MG63 (cell line): ENCODE results near the gene INIP. TPM values are rescaled to one million over a fixed set of nuclear protein-coding genes. Genes with fewer than 3 reads are reported as not detected.
"Not testable (repeated sequence)": the region's sequence is repeated elsewhere in the genome, so short reads cannot be mapped to it uniquely, and the experiment has no call there.

Source experiments
- DNase-seq: peaks from one replicate; pipeline ENCODE4 v3.0.0-alpha.2; 2020
- H3K27me3 ChIP-seq: fragments of 250-450 bp; sonication (Bioruptor Pico); 2 replicates; pipeline ENCODE4 v1.5.1; 2020; ENCODE audit warnings: mild to moderate bottlenecking, moderate library complexity
- H3K36me3 ChIP-seq: fragments of 250-450 bp; sonication (Bioruptor Pico); 2 replicates; pipeline ENCODE4 v1.5.1; 2020; ENCODE audit warnings: mild to moderate bottlenecking, moderate library complexity
- H3K4me3 ChIP-seq: fragments of 250-450 bp; sonication (Bioruptor Pico); 2 replicates; pipeline ENCODE4 v1.5.1; 2020; ENCODE audit warnings: mild to moderate bottlenecking, moderate library complexity
- H3K9me3 ChIP-seq: fragments of 250-450 bp; sonication (Bioruptor Pico); 2 replicates; pipeline ENCODE4 v1.5.1; 2020; ENCODE audit warnings: mild to moderate bottlenecking, moderate library complexity
- total RNA-seq: library from RNA; depleted of rRNA; stranded (reverse); fragments of >200 nt; shearing (Covaris generic); gene quantifications from 2 replicates; pipeline ENCODE4 v1.2.3, GENCODE V29; 2014; ENCODE audit warnings: low replicate concordance

The INIP gene
- total RNA-seq, 1 experiment from 2014 or later = 18.0 TPM

DNA sequence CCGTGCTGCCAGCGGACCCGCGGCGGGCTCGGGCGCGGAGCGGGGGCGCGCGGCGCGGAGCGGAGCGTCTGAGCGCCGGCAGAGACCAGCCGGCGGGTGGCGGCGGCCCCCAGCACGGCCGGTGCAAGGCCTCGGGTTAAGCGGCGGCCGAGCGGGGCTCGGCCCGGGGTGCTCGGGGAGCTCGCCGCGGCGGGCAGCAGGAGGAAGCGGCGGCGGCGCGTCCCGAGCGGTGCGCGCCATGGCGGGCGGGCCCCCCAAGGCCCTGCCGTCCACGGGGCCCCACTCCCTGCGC, 32.8 kb upstream of the INIP start:
- Histone ChIP-seq H3K4me3 (peak overlapping the region; percentile 77), H3K9me3 (no peaks in the 10 kb centered on the region), H3K36me3 (no peaks in the 10 kb centered on the region), H3K27me3 (no peaks in the 10 kb centered on the region)
- DNase-seq = no peak

DNA sequence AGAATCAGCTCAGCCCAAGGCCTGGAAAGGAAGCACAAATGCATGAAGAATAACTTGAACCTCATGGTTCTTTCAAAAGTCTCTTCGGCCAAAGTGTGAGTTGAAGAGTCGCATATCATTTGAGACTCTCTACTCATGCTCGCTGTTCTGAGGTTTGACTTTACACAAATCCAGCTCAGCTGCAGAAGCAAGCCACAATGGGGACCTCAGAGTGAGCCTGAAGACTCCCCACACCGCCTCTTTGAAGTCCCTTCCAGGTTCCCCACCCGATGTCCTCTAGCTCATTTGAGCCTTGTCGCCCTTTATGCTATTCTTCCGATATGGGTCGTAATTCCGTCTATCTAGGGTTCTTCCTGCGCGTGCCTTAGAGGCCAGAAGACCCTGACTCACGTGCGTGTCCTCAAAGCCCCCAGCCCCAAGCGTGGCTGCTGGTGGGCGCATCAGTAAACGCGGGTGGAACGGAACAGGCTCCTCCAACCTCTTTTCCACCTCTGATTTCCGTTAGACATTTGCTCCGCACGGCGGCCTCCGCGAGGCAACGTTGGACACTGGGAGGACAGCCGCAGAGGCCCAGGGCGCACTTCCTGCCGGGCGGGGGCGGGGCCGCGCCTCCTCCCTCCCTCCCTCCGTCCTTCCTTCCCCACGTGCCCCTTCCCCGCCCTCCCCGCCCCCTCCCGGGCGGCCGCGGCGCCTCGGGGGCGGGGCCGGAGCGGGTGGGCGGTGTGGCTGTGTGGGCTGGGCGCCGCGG, 32.3 kb upstream of the INIP start, which contains the start of gene SNX30:
TSS of gene SNX30 (plus strand) at position 745 of the 748 bp plus-strand sequence. CDS start 242 bp downstream, outside the sequence.
- Histone ChIP-seq H3K36me3 (no peaks in the 10 kb centered on the region), H3K9me3 (no peaks in the 10 kb centered on the region), H3K4me3 (peak within 1 kb of the TSS; percentile 77), H3K27me3 (no peaks in the 10 kb centered on the region)
- DNase-seq = peak; percentile 93

DNA sequence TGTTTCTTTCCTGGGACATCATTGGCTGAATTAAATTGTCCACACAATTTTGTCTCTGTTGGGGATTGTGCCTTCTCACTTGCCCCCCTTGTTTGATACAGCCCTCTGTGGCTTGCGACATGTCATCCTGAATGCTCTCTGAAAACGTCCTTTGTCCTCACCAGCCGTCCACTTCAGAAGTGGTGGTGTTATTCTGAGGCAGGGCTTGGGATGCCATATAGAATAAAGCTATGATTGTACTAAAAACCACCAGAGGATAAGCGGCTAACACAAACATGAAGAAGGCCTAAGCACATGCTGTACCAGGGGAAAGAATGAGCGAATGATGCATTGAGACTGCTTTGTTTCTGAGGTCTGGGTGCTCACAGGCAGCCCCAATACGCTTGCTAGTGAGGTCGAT, 29.2 kb upstream of the INIP start:
- Histone ChIP-seq H3K4me3 (no peak overlapping the region), H3K27me3 (no peaks in the 10 kb centered on the region), H3K36me3 (no peaks in the 10 kb centered on the region), H3K9me3 (no peaks in the 10 kb centered on the region)
- DNase-seq = no peak

DNA sequence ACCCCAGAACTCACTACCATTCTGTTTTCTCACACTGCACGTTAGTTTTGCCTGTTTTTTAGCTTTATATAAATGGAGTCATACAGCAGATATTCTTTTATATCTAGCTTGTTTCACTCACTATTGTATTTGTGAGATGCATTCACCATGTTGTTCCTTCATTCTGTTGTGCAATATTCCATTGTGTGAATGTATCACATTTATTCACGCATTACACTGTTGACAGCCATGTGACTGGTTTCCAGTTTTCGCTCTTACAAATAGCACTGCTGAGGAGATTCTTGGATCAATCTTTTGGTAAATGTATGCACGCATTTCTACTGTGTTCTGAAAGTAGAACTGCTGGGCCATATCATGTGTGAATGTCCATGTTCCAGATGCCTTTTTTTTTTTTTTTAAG, 26.3 kb upstream of the INIP start:
- no peak overlapping the region for H3K4me3 ChIP-seq
- H3K36me3 ChIP-seq = no peaks in the 10 kb centered on the region
- H3K27me3 ChIP-seq = no peaks in the 10 kb centered on the region
- no peaks in the 10 kb centered on the region for H3K9me3 ChIP-seq
- DNase-seq = no peak

DNA sequence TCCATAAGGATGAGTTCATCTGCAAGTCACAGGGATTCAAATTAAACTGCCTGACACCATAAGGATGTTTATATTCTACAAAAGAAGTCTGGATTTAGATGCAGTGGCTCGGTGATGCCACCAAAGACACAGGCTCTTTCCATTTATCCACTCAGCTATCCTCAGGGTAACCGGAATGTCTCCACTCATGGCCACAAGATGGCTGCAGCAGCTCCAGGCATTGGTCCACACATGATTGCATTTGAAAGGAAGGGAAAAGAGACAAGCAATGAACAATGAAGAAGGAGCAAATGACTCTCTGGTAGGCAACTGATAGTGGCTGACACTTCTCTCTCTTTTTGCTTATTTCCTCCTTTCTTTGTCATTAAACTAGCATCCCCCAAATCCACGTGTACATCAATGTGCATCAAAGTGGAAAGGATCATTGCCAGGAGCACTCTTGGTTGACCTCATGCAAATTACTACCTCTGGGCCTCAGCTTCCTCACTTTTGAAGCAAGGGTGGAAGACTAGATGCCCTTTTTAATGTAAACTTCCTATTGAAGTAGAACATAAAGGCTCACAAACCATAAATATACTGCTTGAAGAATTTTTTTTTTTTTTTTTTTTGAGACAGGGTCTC, 25.4 kb upstream of the INIP start:
- H3K9me3 ChIP-seq = no peaks in the 10 kb centered on the region
- no peaks in the 10 kb centered on the region for H3K36me3 ChIP-seq
- no peak for DNase-seq
- H3K4me3 ChIP-seq = no peak overlapping the region
- H3K27me3 ChIP-seq = no peaks in the 10 kb centered on the region

DNA sequence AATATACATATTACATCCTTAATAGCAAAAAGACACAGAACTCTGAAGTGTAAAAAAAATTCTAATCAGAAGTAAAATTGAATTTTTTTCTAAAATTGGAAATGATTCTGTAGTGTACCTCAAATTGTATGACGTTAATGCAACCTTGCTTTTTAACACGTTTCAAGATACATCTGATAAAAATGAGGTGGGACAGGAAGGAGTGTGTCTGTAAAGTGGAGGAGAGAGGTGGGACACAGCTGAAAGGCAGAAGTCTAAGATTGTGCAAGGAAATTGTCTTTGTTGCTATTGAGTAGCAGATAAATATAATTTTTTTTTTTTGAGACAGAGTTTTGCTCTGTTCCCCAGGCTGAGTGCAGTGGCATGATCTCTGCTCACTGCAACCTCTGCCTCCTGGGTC, 17.0 kb upstream of the INIP start:
- no peak overlapping the region for H3K4me3 ChIP-seq
- H3K27me3 ChIP-seq = no peaks in the 10 kb centered on the region
- DNase-seq = no peak
- H3K9me3 ChIP-seq = no peaks in the 10 kb centered on the region
- no peaks in the 10 kb centered on the region for H3K36me3 ChIP-seq

DNA sequence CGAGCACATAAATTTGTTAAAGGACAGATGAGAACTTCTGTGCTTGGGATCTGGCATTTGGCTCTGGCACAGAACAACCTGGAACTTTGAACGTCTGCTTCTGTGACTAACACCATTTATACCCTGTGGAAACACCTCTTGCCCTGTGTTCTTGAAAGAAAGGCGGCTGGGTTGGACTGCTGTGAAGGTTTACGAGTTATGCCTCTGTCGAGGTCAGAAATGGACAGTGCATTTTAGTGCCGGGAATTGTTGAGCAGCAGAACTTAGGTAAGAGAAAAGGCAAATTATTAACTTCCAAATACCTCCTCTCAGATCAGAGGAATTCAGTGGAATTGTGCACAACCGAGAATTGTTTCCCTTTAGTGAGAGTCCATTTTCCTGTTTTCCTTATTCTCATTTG, 14.1 kb upstream of the INIP start:
- DNase-seq = no peak
- Histone ChIP-seq H3K36me3 (no peaks in the 10 kb centered on the region), H3K9me3 (no peaks in the 10 kb centered on the region), H3K4me3 (no peak overlapping the region), H3K27me3 (no peaks in the 10 kb centered on the region)

DNA sequence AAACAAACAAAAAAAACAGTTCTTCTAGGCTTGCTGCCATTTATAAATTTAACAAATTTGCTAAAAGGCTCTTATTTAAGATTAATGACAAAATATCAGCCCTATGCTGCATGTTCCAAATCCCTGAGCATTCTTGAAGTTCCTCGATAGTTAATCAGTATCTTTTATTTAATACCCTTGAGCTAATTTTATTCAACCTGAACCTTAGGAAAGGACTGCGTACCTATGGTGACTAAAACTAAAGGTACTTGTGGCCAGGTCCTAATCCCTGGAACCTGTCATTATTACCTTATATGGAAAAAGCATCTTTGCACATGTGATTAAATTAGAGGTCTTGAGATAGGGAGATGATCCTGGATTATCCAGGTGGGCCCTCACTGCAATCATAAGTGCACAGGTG, 10.5 kb upstream of the INIP start:
- H3K4me3 ChIP-seq = no peak overlapping the region

DNA sequence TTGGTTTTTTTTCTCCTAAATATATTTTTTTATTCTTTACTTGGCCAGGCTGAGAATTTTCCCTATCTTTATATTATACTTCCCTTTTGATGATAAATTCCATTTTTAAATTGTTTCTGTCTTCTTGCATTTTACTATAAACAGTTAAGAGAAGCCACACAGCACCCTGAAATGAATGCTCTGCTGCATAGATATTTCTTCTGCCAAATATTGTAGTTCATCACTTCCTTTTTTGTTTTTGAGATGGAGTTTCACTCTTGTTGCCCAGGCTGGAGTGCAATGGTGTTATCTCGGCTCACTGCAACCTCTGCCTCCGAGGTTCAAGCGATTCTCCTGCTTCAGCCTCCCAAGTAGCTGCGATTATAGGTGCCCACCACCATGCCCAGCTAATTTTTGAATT, 8.5 kb upstream of the INIP start:
- no peaks in the 10 kb centered on the region for H3K9me3 ChIP-seq
- H3K27me3 ChIP-seq = no peaks in the 10 kb centered on the region
- H3K36me3 ChIP-seq = no peaks in the 10 kb centered on the region
- no peak for DNase-seq
- H3K4me3 ChIP-seq = no peak overlapping the region

More for the DNA sequence above, 10.5 kb upstream of the INIP start:
- H3K27me3 ChIP-seq = no peaks in the 10 kb centered on the region
- DNase-seq = no peak
- H3K9me3 ChIP-seq = no peaks in the 10 kb centered on the region
- no peaks in the 10 kb centered on the region for H3K36me3 ChIP-seq

DNA sequence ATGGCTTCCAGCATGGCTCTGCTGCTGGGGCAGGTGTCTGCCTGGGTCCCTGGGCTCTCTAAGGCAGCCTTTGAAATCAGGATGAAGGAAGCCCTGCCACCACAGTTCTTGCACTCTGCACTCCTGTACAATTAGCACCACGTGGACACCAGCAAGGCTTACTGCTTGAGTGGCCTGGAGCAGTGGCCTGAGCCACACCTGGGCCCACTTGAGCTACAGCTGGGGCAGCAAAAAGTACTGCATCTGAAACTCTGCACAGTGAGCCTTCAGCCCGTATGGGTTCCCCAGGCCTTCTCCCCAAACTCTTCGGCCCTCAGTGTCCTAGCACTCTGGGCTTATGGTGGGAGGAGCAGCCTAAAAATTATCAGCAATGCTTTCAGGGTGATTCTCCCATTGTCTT, 8.0 kb upstream of the INIP start:
- no peaks in the 10 kb centered on the region for H3K9me3 ChIP-seq
- DNase-seq = no peak
- no peak overlapping the region for H3K4me3 ChIP-seq
- H3K27me3 ChIP-seq = no peaks in the 10 kb centered on the region
- no peaks in the 10 kb centered on the region for H3K36me3 ChIP-seq

DNA sequence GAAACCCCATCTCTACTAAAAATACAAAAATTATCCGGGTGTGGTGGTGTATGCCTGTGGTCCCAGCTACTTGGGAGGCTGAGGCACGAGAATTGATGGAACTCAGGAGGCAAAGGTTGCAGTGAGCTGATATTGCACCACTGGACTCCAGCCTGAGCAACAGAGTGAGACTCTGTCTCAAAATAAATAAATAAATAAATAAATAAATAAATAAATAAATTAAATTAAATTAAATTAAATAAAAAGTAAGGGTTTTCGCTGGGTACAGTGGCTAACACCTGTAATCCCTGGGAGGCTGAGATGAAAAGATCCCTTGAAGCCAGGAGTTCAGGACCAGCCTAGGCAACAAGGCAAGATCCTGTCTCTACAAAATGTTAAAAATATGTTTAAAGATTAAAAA, 4.8 kb upstream of the INIP start:
- H3K9me3 ChIP-seq, H3K27me3 ChIP-seq, DNase-seq, H3K36me3 ChIP-seq, H3K4me3 ChIP-seq: not testable (repeated sequence)

DNA sequence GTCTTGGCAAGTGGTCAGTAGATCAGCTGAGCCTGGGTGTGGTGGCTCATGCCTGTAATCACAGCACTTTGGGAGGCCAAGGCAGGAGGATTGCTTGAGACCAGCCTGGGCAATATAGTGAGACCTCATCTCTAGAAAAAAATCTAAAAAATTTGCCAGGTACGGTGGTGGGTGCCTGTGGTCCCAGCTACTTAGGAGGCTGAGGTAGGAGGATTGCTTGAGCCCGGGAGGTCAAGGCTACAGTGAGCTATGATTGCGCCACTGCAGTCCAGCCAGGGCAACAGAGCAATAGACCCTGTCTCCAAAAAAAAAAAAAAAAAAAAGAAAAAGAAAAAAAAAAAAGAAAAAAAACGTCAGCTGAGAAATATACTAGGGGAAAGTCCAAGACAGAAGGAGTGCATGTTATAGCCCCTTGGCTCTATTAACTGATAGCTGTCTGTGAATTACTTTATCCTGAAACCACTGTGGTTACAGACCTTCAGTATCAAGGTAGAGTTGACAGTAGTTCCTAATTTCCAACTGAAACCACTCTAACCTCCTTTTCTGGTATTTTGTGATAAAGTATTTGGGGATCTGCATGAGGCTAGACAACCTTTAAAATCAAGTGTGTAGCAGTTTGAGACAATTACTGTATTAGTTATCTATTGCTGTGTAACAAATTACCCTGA, 2.3 kb upstream of the INIP start:
- no peak for DNase-seq
- H3K9me3 ChIP-seq = no peaks in the 10 kb centered on the region
- H3K27me3 ChIP-seq = no peaks in the 10 kb centered on the region
- peaks cover 4% of the 10 kb centered on the region; the same call in 1 of the 2 replicates for H3K36me3 ChIP-seq
- H3K4me3 ChIP-seq = no peak overlapping the region

DNA sequence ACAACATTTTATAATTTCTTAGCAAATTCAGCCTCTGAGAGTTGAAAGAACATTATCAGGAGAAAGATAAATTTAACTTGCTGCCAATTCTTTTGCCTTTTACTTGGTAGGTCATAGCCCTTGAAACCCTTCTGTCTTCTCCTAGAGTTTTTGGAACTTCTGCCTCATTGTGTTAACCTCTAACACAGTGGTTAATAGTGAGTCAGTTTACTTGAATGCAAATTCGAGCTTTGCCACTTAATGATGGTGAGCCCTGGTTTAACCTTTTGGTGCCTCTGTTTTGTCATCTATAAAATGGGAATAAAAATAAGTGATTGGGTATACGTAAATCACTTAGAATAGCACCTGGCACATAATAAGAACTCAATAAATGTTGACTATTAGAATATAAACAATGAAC, 1.8 kb upstream of the INIP start:
- no peaks in the 10 kb centered on the region for H3K27me3 ChIP-seq
- H3K36me3 ChIP-seq = peaks cover 10% of the 10 kb centered on the region
- H3K4me3 ChIP-seq = no peak overlapping the region
- no peaks in the 10 kb centered on the region for H3K9me3 ChIP-seq
- no peak for DNase-seq

DNA sequence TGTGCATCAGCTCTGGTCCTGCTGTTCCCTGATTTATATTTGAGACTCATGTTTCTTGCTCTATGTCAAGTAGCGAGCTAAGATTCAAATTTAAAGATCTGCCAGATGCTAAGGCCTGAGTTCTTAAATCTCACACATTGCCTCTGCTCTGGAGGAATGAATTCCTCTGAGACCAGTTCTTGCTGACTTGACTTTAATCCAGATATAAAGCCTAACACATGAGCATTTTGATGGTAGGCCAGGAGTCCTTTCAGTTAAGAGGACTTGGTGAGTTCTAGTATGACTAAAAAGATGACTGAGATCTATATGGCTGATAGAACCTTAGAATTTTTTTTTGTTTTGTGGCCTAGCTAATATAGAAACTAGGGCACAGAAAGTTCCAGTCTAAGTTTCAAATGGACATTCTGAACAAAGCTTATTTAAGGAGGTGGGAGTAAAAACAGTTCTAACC, 1.3 kb upstream of the INIP start:
- H3K4me3 ChIP-seq = no peak overlapping the region
- peaks cover 12% of the 10 kb centered on the region for H3K36me3 ChIP-seq
- no peak for DNase-seq
- H3K27me3 ChIP-seq = no peaks in the 10 kb centered on the region
- no peaks in the 10 kb centered on the region for H3K9me3 ChIP-seq

DNA sequence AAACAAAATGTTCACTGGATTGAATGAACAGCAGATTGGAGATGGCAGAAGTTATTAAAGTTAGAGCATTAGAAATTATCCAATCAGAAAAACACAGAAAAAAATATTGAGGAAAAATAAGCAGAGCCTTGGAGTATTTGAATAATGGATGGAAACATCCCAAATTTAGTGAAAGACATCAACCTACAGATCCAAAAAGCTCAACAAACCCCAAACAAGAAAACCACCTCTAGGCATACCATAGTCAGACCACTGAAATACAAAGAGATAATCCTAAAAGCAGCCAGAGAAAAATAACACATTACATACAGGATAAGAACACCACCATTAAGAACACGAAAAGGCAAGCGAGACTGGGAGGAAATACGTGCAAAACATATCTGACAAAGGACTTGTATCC, 5.2 kb downstream of the INIP start:
- no peaks in the 10 kb centered on the region for H3K27me3 ChIP-seq

DNA sequence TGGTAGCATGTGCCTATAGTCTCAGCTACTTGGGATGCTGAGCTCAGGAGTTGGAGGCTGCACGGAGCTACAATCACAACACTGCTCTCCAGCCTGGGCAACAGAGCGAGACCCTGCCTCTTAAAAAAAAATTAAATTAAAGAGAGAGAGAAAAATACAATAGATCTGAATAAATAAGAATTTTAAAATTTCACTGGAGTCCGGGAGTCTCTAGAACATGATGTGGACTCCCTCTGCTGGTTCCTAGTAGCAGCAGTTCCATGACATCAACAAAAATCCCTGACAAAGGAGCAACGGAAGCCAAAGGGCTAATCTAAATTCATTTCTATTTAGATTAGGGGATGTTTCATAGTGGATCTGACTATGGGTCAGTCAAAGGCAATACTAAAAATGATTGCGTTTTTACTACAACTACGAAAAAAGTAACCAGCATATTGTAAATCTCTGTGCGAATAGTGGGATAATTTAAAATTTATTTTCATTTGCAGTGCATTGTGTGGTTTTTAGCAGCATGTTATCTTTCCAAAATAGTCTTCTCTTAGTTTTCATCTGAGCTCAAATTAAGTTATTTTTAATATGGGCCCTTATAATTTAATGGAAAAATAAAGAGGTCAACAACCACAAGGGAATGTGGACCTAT, 6.7 kb downstream of the INIP start:
- peak; percentile 11 for DNase-seq
- H3K9me3 ChIP-seq = peaks cover 12% of the 10 kb centered on the region
- H3K36me3 ChIP-seq = peaks cover 33% of the 10 kb centered on the region
- no peak overlapping the region for H3K4me3 ChIP-seq
- H3K27me3 ChIP-seq = no peaks in the 10 kb centered on the region

More for the DNA sequence above, 5.2 kb downstream of the INIP start:
- DNase-seq = no peak
- Histone ChIP-seq H3K36me3 (peaks cover 36% of the 10 kb centered on the region), H3K9me3 (peaks cover 12% of the 10 kb centered on the region), H3K4me3 (no peak overlapping the region)

DNA sequence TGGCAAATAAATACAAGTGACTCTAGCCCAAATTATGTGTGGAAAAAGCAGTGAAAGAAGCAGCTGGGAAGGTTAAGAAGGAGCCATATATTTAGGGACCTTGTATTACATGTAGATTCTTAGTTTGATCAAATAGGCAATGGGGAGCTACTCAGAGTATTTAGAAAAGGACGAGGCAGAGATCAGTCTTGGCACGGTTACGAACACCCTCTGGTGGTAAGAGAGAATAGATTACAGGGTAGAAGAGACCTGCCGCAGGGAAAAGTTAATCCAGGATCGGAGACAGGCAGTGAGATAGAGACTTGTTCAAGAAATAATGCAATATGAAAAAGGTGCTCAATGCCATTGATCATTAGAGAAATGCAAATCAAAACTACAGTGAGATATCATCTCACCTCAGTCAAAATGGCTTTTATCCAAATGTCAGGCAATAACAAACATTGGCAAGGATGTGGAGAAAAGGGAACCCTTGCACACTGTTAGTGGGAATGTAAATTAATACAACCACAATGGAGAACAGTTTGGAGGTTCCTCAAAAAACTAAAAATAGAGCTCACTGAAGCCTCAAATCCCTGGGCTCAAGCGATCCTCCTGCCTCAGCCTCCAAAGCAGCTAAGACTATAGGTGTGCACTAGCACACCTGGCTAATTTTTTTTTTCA, 12.0 kb downstream of the INIP start:
- no peaks in the 10 kb centered on the region for H3K27me3 ChIP-seq
- H3K36me3 ChIP-seq = peaks cover 11% of the 10 kb centered on the region
- DNase-seq = no peak
- H3K4me3 ChIP-seq = no peak overlapping the region
- H3K9me3 ChIP-seq = no peaks in the 10 kb centered on the region
